Inflammatory macrophage (primary cell): Measurements from ENCODE around the gene HCK.

ENCODE experiments used
- DNase-seq, 2 donors: peaks; one replicate each; pipeline ENCODE4 v3.0.0-alpha.2; 2020 to 2022

HCK gene

GRCh38 chr20:32130965-32131364 is 78.9 kb downstream of the HCK start:
- DNase-seq, result no peak

GRCh38 chr20:32132911-32133549 is 81.0 kb downstream of the HCK start:
- no peak for DNase-seq

DNA sequence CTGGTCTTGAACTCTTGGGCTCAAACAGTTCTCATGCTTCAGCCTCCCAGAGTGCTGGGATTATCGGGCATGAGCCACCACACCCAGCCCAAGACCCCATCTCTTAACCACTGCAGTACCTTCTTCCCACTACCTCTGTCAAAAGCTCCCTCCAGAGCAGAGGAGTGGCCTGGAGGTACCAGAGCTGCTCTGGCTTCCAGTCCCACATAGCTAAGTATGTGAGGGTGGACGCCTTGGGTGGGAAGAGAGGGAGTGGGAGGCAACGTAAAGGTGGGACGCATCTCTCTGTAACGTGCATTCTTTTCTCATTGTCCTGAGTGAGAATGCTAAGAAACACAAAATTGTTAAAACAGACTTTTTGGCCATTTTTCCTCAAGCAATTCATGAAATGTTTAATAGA is 82.0 kb downstream of the HCK start:
- DNase-seq, result no peak

DNA sequence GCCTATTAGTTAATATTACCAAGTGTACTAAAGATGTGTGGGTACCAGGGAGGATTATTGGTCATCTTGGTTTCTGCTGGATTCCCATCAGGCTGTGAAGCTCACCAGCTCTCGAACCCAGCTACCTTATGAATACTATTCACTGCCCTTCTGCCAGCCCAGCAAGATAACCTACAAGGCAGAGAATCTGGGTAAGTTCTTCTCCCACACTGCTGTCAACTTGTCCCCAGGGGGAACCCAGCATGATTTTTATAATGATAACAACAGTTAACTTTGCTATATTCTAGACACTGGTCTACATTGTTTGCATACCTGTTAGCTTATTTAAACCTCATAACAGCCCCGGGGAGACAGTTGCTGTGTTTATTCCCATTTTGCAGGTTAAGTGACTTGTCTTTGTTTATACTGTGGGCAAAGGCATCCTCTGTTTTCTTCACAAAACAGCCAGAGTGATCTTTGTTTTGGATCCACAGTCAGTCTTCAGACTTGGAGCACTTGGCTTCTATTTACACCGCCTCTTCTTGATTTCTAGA is 84.0 kb downstream of the HCK start:
- DNase-seq, result no peak

- DNase-seq, result no peak
These were observed 86.9 kb downstream of the HCK start for GRCh38 chr20:32138921-32139320.

- no peak for DNase-seq
These were observed 87.9 kb downstream of the HCK start for GRCh38 chr20:32139947-32140346.

DNA sequence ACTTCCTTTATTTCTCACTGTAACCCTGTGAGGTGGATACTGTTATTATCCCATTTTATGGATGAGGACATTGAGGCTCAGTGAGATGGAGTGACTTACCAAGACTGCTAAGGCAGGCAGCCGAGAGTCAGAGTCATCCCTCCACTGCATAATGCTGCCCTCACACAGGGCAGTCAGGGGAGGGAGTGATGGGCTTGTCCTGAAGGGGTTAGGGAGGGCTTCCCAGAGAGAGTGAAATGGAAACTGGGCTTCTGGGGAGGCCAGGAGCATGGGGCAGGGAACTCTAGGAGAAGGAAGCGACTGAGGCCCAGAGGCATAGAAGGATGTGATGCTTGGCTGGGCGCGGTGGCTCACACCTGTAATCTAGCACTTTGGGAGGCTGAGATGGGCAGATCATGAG is 88.6 kb downstream of the HCK start:
- no peak for DNase-seq

- DNase-seq, result no peak
These were observed 89.5 kb downstream of the HCK start for GRCh38 chr20:32141465-32141980.

- DNase-seq, result no peak
These were observed 90.0 kb downstream of the HCK start for GRCh38 chr20:32142088-32142487.

- DNase-seq, result no peak
These were observed 90.9 kb downstream of the HCK start for GRCh38 chr20:32142991-32143390.

- no peak for DNase-seq
These were observed 93.0 kb downstream of the HCK start for GRCh38 chr20:32144898-32145662.

- no peak for DNase-seq
These were observed 97.6 kb downstream of the HCK start for GRCh38 chr20:32149566-32150170.

DNA sequence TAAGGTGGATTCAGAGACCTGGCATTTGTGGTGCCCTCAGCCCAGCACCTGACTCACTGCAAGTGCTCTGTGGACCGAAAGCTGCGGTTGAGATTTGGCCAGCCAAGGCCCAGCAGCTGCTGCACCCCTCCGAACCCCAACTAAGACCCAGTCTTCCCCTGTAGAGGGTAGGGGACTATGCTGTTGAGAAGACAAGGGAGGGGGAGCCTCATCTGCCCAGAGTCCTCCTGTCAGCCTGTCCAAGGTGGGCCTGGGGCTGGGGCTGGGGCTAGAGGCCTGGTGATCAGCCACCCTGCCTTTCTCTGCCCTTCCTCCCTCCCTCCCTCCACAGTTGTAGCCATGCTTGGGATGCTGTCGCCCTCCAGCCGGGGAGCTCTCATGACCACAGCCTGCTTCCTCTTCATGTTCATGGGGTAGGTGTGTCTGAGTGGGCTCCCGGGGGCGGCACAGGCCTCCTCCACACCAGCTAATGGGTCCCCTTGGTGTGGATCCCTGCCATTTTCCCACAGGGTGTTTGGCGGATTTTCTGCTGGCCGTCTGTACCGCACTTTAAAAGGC is 98.3 kb downstream of the HCK start:
- DNase-seq, result no peak
